ENCODE measurements around the gene PSG2.
"Not testable (repeated sequence)": the region's sequence is repeated elsewhere in the genome, so short reads cannot be mapped to it uniquely, and the experiment has no call there.

PSG2 gene

GRCh38 chr19:43082601-43083000, at the start of gene PSG2:
Gene PSG2, minus strand, starts transcription at chr19:43082701. Its CDS starts 132 bp downstream, at chr19:43082569.
- FAIRE-seq: not testable (repeated sequence)

- FAIRE-seq: not testable (repeated sequence)
Measured at GRCh38 chr19:43131281-43131842, 48.9 kb upstream of the PSG2 start.

GRCh38 chr19:43129197-43129596, 46.7 kb upstream of the PSG2 start:
- not testable (repeated sequence) for FAIRE-seq

GRCh38 chr19:43127336-43127735, 44.8 kb upstream of the PSG2 start:
- not testable (repeated sequence) for FAIRE-seq

GRCh38 chr19:43126720-43127119, 44.2 kb upstream of the PSG2 start:
- FAIRE-seq: no peak

- no peak for FAIRE-seq
Measured at GRCh38 chr19:43124360-43124759, 41.9 kb upstream of the PSG2 start.

DNA sequence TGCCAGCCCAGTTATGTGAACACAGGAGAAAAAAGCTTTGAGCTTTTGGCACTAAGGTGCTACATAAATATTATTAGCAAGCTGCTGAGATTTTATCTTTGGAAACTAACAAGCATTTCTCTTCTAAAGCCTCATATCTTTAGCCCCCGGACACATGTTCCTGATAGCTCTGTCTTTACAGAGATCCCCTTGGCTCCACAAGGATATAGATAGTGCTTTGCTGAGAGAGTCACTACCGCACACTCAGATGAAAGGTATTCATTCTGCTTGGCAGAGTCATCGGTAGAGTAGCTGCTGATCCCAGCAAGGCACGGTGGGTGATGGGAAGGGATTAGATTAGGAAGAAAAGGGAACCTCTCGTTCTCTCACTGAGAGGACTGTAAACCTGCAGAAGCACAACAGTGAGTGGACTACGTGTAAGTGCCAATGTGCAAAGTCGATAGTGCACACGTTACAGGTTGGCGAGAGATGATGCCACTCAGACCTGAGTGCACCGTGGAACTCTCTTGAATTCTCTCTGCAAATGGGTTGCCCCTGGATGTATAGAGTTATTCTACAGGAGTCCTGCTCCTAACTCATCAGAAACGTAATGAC, 38.0 kb upstream of the PSG2 start:
- FAIRE-seq: not testable (repeated sequence)

DNA sequence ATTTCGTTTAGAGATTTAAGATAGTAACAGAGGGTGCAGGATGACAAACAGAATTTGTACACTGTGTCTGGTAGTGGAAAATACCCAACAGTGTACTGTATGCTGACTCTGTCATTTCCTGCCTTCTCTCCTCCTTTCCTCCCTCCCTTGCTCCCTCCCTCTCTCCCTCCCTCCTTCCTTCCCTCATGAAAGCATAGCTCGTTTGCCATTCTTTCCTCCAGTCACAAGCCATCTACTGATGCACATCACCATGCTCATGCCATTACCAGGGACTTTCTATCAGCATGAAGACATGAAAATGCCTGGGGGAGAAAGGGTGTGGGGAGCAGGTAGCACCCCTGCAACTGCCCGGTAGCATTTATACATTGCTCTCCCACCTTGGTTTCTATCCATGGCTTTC, 37.0 kb upstream of the PSG2 start:
- not testable (repeated sequence) for FAIRE-seq

DNA sequence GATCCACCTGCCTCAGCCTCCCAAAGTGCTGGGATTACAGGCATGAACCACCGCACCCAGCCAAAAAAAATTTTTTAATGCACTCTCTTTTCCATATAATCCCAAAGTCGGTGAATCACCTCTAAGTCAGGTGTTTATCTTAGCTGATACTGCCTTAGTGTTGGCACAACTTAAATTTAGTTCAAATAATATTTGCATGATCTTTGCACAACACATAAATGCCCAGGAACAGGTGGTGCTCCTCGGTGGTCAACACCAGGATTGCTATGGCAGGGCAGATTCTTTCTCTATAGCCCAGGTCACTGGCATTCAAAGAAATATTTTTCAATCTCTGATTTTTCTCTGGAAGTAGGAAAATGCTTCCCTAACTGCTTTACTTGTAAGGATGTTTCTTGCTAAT, 33.9 kb upstream of the PSG2 start:
- FAIRE-seq: not testable (repeated sequence)

DNA sequence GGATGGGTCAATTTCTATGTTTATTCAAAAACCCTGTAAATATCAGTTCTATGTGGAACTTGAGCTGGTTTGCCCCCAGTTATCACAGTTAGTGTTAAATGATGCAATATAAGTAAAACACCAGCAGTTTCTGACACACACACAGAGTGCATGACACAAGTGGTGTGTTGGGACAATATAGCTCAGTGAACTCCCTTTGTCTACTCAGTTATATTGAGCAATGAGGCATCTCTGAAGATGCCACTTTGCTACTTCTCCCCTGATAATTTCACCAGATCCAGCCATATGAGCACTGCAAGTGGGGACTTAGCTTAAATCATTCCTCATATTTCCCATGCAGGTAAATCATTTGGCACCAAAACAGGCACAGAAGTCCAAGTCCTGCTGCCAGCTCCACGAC, 33.0 kb upstream of the PSG2 start:
- not testable (repeated sequence) for FAIRE-seq

GRCh38 chr19:43115064-43115463, 32.6 kb upstream of the PSG2 start:
- not testable (repeated sequence) for FAIRE-seq

DNA sequence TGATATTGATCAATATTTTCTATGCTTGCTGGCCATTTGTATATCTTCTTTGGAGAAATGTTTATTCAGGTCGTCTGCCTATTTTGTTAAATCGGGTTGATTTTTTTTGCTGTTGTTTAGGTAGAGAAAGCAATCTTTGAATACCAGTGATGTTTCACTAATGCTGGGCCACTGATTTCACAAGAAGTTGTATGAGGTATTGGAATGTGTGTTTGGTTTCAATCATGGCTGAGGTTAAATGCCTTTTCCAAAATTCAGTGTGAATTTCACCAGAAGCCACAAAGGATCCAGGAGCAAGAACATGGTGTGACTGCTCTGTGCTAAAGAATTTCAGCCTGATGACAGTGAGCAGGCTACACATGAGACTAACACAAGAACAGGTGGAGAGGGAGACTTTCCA, 32.1 kb upstream of the PSG2 start:
- FAIRE-seq: not testable (repeated sequence)

DNA sequence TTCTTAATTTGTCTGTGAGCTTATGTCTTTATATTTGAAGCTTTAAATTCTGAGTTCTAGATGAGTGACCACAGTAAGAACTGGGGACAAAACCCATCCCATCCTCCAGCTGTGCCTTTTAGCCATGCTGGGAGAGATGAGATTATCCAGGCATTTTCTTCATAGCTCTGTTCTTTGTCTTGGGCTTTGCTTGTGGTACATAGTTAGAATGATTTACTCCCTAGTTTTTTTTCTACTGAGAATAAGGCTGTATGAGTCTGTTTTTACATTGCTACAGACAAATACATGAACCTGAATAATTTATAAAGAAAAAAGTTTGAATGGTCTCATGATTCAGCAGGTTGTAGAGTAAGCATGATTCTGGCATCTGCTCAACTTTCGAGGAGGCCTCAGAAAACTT, 24.9 kb upstream of the PSG2 start:
- not testable (repeated sequence) for FAIRE-seq

DNA sequence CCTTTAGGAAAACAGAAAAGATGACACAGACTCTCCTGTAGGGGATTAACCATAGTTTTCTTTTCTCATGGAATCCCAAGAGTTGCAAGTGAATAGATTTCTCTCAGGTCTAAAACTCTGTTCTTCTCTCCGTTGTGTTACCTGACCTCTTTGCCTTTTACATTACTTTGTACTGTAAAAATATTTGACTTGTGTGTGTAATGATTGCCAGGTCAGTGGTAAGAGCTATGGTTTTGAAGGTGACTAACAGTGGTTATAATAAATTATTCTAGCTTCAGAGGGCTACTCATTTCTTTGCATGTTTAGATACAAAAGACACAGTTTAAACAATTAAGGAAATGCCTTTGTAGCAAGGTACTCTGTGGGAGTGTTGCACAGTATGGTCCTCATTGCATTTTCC, 23.0 kb upstream of the PSG2 start:
- no peak for FAIRE-seq

- not testable (repeated sequence) for FAIRE-seq
Measured at GRCh38 chr19:43104215-43104850, 21.8 kb upstream of the PSG2 start.

GRCh38 chr19:43101950-43102349, 19.4 kb upstream of the PSG2 start:
- FAIRE-seq: no peak

GRCh38 chr19:43098416-43098815, 15.9 kb upstream of the PSG2 start:
- FAIRE-seq: not testable (repeated sequence)

- not testable (repeated sequence) for FAIRE-seq
Measured at GRCh38 chr19:43087702-43088340, 5.3 kb upstream of the PSG2 start.

GRCh38 chr19:43085796-43086530, 3.5 kb upstream of the PSG2 start:
- not testable (repeated sequence) for FAIRE-seq

GRCh38 chr19:43084196-43084832, 1.8 kb upstream of the PSG2 start:
- not testable (repeated sequence) for FAIRE-seq

- FAIRE-seq: not testable (repeated sequence)
Measured at GRCh38 chr19:43083721-43084120, 1.2 kb upstream of the PSG2 start.

- FAIRE-seq: no peak
Measured at GRCh38 chr19:43078311-43078710, 4.2 kb downstream of the PSG2 start.

DNA sequence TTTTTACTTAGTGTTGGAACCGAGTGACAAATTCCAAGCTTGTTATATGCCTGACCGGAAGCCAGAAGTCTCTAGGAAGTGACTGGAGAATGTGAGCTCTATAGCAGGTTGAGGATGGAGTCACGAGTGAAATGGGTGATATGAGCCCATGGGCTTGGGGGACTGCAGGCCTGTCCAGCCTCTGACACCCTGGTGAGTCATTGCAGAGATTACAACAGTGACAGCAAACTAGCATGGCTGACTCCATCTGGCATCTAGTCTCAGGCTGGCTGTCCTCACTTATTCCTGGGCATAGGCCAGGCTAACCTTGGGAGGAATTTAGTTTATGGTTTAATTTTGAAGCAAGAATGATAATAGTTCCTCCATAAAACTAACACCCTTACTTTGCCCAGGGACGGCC, 4.6 kb downstream of the PSG2 start:
- FAIRE-seq: not testable (repeated sequence)

Data from islet of Langerhans (tissue), 1 donor.